Measurements from ENCODE around the gene TMEFF1. TPM values are rescaled to one million over a fixed set of nuclear protein-coding genes. Genes with fewer than 3 reads are reported as not detected.
"Not testable (repeated sequence)": the region's sequence is repeated elsewhere in the genome, so short reads cannot be mapped to it uniquely, and the experiment has no call there.

TMEFF1 gene
- total RNA-seq, 1 donor from 2014 or later, result not detected

GRCh38 chr9:100515578-100516494 lies 42.9 kb downstream of the TMEFF1 start:
- Mint-ChIP-seq H3K9me3 (no peaks in the 10 kb centered on the region), H3K27me3 (no peaks in the 10 kb centered on the region), H3K27ac (no peak overlapping the region), H3K4me3 (no peak overlapping the region), H3K36me3 (ENCODE audit: low read depth) (no peaks in the 10 kb centered on the region), H3K4me1 (no peaks in the 10 kb centered on the region)
- ATAC-seq (ENCODE audit: low read depth), result no peak
- ChIA-PET CTCF (no interaction called here), POLR2A (no interaction called here)
- no peak for TF ChIP-seq CTCF (IDR thresholded peaks at IDR 0.05)
- intact Hi-C loops (cut with micrococcal nuclease), result no loop called here
- DNase-seq, result no peak

DNA sequence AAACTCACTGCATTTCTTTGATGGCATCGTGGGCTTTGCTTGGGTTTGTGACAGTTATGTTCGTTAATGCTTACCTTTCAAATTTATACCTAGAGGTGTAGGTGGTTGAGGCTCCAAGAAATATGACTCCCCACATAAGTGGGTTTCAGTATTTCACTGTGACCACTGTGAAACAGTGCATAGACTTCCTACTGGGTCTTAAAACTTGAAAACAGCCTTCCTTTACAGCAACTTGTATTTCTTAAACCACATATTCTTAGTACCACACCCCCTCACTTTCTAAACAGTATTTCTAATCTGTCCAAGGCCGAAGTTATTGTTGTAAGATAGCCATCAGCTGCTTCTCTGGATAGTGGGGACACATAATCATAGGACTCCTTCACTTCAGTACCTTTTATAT lies 48.3 kb downstream of the TMEFF1 start:
- POLR2A ChIA-PET, result no interaction called here
- H3K4me3 Mint-ChIP-seq, result no peak overlapping the region
- no peak for TF ChIP-seq CTCF (IDR thresholded peaks at IDR 0.05)
- H3K36me3 Mint-ChIP-seq (ENCODE audit: low read depth), result no peaks in the 10 kb centered on the region
- H3K9me3 Mint-ChIP-seq, result no peaks in the 10 kb centered on the region
- DNase-seq (no peak), ATAC-seq (ENCODE audit: low read depth) (no peak)
- H3K27me3 Mint-ChIP-seq, result no peaks in the 10 kb centered on the region
- no peak overlapping the region for H3K27ac Mint-ChIP-seq
- H3K4me1 Mint-ChIP-seq, result no peaks in the 10 kb centered on the region
- intact Hi-C loops (cut with micrococcal nuclease), result no loop called here
- CTCF ChIA-PET, result no interaction called here

DNA sequence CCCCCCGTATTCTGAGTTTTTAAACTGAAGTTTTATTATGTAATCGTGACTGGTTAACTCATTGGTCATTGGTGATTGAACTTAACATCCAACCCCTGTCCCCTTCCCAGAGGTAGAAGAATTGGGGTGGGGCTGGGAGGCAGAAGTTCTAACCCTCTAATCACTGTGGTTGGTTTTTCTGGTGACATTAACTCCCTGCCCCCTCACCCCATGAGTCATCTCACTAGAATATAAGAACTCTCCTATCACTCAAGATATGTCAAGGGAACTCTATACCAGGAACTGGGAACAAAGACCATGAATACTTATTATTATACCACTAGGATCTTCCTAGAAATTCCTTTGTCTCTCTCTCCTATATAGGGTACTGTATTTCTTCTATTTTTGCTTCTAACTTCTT lies 52.6 kb downstream of the TMEFF1 start:
- TF ChIP-seq CTCF (IDR thresholded peaks at IDR 0.05), result no peak
- POLR2A ChIA-PET, result no interaction called here
- DNase-seq (no peak), ATAC-seq (ENCODE audit: low read depth) (no peak)
- no peak overlapping the region for H3K27ac Mint-ChIP-seq
- intact Hi-C loops (cut with micrococcal nuclease), result no loop called here
- H3K4me1 Mint-ChIP-seq, result no peaks in the 10 kb centered on the region
- H3K4me3 Mint-ChIP-seq, result no peak overlapping the region
- CTCF ChIA-PET, result no interaction called here
- no peaks in the 10 kb centered on the region for H3K36me3 Mint-ChIP-seq (ENCODE audit: low read depth)
- no peaks in the 10 kb centered on the region for H3K9me3 Mint-ChIP-seq
- H3K27me3 Mint-ChIP-seq, result no peaks in the 10 kb centered on the region

DNA sequence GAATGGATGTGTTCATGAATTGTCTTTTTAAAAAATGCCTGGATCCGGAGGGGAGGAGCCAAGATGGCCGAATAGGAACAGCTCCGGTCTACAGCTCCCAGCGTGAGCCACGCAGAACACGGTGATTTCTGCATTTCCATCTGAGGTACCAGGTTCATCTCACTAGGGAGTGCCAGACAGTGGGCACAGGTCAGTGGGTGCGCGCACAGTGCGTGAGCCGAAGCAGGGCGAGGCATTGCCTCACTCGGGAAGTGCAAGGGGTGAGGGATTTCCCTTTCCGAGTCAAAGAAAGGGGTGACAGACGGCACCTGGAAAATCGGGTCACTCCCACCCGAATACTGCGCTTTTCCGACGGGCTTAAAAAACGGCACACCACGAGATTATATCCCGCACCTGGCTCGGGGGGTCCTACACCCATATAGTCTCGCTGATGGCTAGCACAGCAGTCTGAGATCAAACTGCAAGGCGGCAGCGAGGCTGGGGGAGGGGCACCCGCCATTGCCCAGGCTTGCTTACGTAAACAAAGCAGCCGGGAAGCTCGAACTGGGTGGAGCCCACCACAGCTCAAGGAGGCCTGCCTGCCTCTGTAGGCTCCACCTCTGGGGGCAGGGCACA lies 54.3 kb downstream of the TMEFF1 start:
- H3K27ac Mint-ChIP-seq; CTCF ChIA-PET; H3K27me3 Mint-ChIP-seq; H3K4me3 Mint-ChIP-seq; POLR2A ChIA-PET; H3K4me1 Mint-ChIP-seq; DNase-seq; H3K36me3 Mint-ChIP-seq (ENCODE audit: low read depth); ATAC-seq (ENCODE audit: low read depth); intact Hi-C loops (cut with micrococcal nuclease); H3K9me3 Mint-ChIP-seq: not testable (repeated sequence)

DNA sequence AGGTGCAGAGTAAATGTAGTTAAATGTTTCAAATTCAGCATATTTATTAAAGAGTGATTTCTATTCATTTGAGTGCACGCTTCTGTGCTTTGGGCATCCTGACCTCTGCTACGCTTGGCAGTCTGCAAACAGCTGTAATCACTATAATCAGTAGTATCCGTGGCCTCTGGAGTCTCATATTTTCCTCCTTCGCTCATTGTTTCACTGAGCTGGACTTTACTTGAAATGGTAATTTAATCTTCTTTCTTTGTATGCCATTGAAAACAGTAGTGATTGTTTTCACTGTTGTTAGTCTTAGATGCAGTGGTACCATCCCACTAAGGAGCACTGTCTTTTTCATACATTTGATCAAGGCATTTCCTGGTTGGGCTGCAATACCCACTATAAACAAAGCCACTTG lies 61.5 kb downstream of the TMEFF1 start:
- Mint-ChIP-seq H3K9me3 (no peaks in the 10 kb centered on the region), H3K27me3 (no peaks in the 10 kb centered on the region), H3K36me3 (ENCODE audit: low read depth) (no peaks in the 10 kb centered on the region), H3K4me3 (no peak overlapping the region), H3K4me1 (no peaks in the 10 kb centered on the region), H3K27ac (no peak overlapping the region)
- intact Hi-C loops (cut with micrococcal nuclease), result no loop called here
- CTCF ChIA-PET, result no interaction called here
- ATAC-seq (ENCODE audit: low read depth) (no peak), DNase-seq (no peak)
- POLR2A ChIA-PET, result no interaction called here
- TF ChIP-seq CTCF (IDR thresholded peaks at IDR 0.05), result no peak
